Neural cell (in vitro differentiated cells): ENCODE data around the gene TGFBRAP1. TPM values are rescaled to one million over a fixed set of nuclear protein-coding genes. Genes with fewer than 3 reads are reported as not detected.

Experiments used
- H2AFZ ChIP-seq: fragments of 200-600, 300-800 bp; sonication (generic), shearing (Covaris generic); 2 replicates; pipeline ENCODE4 v1.6.0; 2014; ENCODE audit warnings: low read depth, mild to moderate bottlenecking, antibody characterized with exemption, low read length, moderate library complexity
- H3F3A ChIP-seq: fragments of 200-600 bp; shearing (Covaris generic); 2 replicates; pipeline ENCODE4 v1.6.1; 2016; ENCODE audit warnings: mild to moderate bottlenecking, moderate library complexity, mixed read lengths, antibody characterized with exemption, low read length; ENCODE audit not compliant: insufficient read depth, poor library complexity, severe bottlenecking
- H3K27ac ChIP-seq: fragments of 200-600, 300-800 bp; sonication (generic), shearing (Covaris generic); 2 replicates; pipeline ENCODE4 v1.5.1; 2014; ENCODE audit warnings: mild to moderate bottlenecking, low read length, moderate library complexity
- H3K27me3 ChIP-seq: fragments of 300-800, 200-600 bp; sonication (generic), shearing (Covaris generic); 2 replicates; pipeline ENCODE4 v1.6.0; 2014; ENCODE audit warnings: mild to moderate bottlenecking, low read depth, low read length, moderate library complexity; ENCODE audit not compliant: insufficient read depth
- H3K36me3 ChIP-seq: fragments of 300-800, 200-600 bp; sonication (generic), shearing (Covaris generic); 2 replicates; pipeline ENCODE4 v1.5.1; 2014; ENCODE audit warnings: mild to moderate bottlenecking, antibody characterized with exemption, low read length, moderate library complexity; ENCODE audit not compliant: insufficient read depth
- H3K4me2 ChIP-seq: fragments of 300-800, 200-600 bp; sonication (generic), shearing (Covaris generic); 2 replicates; pipeline ENCODE4 v1.6.0; 2014; ENCODE audit warnings: mild to moderate bottlenecking, low read length
- H3K4me3 ChIP-seq: fragments of 300-800, 200-600 bp; sonication (generic), shearing (Covaris generic); 2 replicates; pipeline ENCODE4 v1.5.1; 2014; ENCODE audit warnings: mild to moderate bottlenecking, low read length, moderate library complexity
- H3K79me2 ChIP-seq: fragments of 200-600 bp; shearing (Covaris generic); replicated peaks from 2 replicates; pipeline ENCODE4 v1.6.0; 2014; ENCODE audit warnings: mild to moderate bottlenecking, low read length, moderate library complexity; ENCODE audit not compliant: insufficient read depth
- H3K9ac ChIP-seq: fragments of 300-800, 200-600 bp; sonication (generic), shearing (Covaris generic); 2 replicates; pipeline ENCODE4 v1.6.1; 2016; ENCODE audit warnings: mild to moderate bottlenecking, low read length, mixed read lengths
- H3K9me2 ChIP-seq: fragments of 200-600 bp; shearing (Covaris generic); 2 replicates; pipeline ENCODE4 v1.6.1; 2016; ENCODE audit warnings: mild to moderate bottlenecking, low read length, mixed read lengths; ENCODE audit not compliant: insufficient read depth
- H3K9me3 ChIP-seq: fragments of 200-600, 300-800 bp; sonication (generic), shearing (Covaris generic); 2 replicates; pipeline ENCODE4 v1.6.1; 2016; ENCODE audit warnings: mild to moderate bottlenecking, mixed run types, low read length, moderate library complexity, mixed read lengths
- H4K20me1 ChIP-seq: fragments of 200-600 bp; shearing (Covaris generic); 2 replicates; pipeline ENCODE4 v1.6.1; 2016; ENCODE audit warnings: mild to moderate bottlenecking, mixed run types; ENCODE audit not compliant: insufficient read depth
- EP300 ChIP-seq: fragments of 450-650 bp; conservative IDR thresholded peaks from 2 replicates; pipeline ENCODE4 v1.6.1; 2014; ENCODE audit warnings: antibody characterized with exemption, mild to moderate bottlenecking, moderate library complexity; ENCODE audit not compliant: poor library complexity, severe bottlenecking
- EZH2 ChIP-seq: fragments of 200-600, 300-800 bp; shearing (Covaris generic), sonication (generic); IDR thresholded peaks from 2 replicates; pipeline ENCODE4 v1.6.1; 2014; ENCODE audit warnings: antibody characterized with exemption, low read length, borderline replicate concordance, mild to moderate bottlenecking; ENCODE audit not compliant: insufficient read depth, poor library complexity, severe bottlenecking
- MXI1 ChIP-seq: fragments of 450-650 bp; conservative IDR thresholded peaks from 2 replicates; pipeline ENCODE4 v1.6.1; 2014; ENCODE audit warnings: antibody characterized with exemption, mild to moderate bottlenecking; ENCODE audit not compliant: poor library complexity, severe bottlenecking
- POLR2AphosphoS5 ChIP-seq: IDR thresholded peaks from 2 replicates; pipeline ENCODE4 v1.6.1; 2012
- RAD21 ChIP-seq: fragments of 450-650 bp; conservative IDR thresholded peaks from 2 replicates; pipeline ENCODE4 v1.6.1; 2014; ENCODE audit warnings: antibody characterized with exemption, mild to moderate bottlenecking, moderate library complexity
- SMC3 ChIP-seq: fragments of 450-650 bp; conservative IDR thresholded peaks from 2 replicates; pipeline ENCODE4 v1.6.1; 2014; ENCODE audit warnings: antibody characterized with exemption, mild to moderate bottlenecking, moderate library complexity; ENCODE audit not compliant: poor library complexity
- TAF1 ChIP-seq: IDR thresholded peaks from 2 replicates; pipeline ENCODE4 v1.6.1; 2012; ENCODE audit warnings: low read depth
- polyA plus RNA-seq: library from polyadenylated mRNA; depleted of rRNA; stranded (reverse); fragments of >200 nt; gene quantifications from 2 replicates; pipeline ENCODE4 v1.2.3, GENCODE V29; 2014
- TF ChIP-seq, protein P1 (sequence below): fragments of 450-650 bp; IDR thresholded peaks from 2 replicates; pipeline ENCODE4 v1.5.1; 2014; ENCODE audit warnings: antibody characterized with exemption, mild to moderate bottlenecking, moderate library complexity; ENCODE audit not compliant: poor library complexity, severe bottlenecking
- TF ChIP-seq, protein P2 (sequence below): IDR thresholded peaks from 2 replicates; pipeline ENCODE4 v1.6.1; 2012; ENCODE audit warnings: borderline replicate concordance

The TGFBRAP1 gene
- polyA plus RNA-seq, 1 donor from 2014 or later, result 13.9 TPM

DNA sequence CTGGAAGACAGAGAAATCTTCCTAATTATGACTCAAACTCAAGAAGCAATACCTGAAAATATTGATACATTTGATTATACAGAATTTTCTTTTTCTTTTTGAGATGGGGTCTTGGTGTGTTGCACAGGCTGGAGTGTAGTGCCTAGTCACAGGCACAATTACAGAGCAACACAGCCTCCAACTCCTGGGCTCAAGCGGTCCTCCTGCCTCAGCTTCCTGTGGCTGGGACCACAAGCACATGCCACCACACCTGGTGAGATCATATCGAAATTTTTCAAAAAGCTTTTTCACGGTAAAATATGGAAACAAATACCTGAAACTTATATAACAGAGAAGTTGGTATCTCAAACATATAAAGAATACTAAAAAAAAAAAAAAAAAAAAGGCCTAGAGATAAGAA lies 27.9 kb downstream of the TGFBRAP1 start:
- Histone ChIP-seq H3K9me3 (no peaks in the 10 kb centered on the region), H3K4me2 (no peak overlapping the region), H3K27me3 (no peaks in the 10 kb centered on the region), H3K79me2 (peaks cover 4% of the 10 kb centered on the region), H2AFZ (no peak overlapping the region), H3K9ac (no peak overlapping the region), H3K9me2 (no peaks in the 10 kb centered on the region), H4K20me1 (no peaks in the 10 kb centered on the region), H3K4me3 (no peak overlapping the region), H3F3A (no peaks in the 10 kb centered on the region), H3K36me3 (peaks cover 15% of the 10 kb centered on the region), H3K27ac (no peak overlapping the region)
- no peak for TF ChIP-seq EP300
- no peak for TF ChIP-seq RAD21
- TF ChIP-seq, protein P1, sequence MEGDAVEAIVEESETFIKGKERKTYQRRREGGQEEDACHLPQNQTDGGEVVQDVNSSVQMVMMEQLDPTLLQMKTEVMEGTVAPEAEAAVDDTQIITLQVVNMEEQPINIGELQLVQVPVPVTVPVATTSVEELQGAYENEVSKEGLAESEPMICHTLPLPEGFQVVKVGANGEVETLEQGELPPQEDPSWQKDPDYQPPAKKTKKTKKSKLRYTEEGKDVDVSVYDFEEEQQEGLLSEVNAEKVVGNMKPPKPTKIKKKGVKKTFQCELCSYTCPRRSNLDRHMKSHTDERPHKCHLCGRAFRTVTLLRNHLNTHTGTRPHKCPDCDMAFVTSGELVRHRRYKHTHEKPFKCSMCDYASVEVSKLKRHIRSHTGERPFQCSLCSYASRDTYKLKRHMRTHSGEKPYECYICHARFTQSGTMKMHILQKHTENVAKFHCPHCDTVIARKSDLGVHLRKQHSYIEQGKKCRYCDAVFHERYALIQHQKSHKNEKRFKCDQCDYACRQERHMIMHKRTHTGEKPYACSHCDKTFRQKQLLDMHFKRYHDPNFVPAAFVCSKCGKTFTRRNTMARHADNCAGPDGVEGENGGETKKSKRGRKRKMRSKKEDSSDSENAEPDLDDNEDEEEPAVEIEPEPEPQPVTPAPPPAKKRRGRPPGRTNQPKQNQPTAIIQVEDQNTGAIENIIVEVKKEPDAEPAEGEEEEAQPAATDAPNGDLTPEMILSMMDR, result no peak
- TF ChIP-seq, protein P2, sequence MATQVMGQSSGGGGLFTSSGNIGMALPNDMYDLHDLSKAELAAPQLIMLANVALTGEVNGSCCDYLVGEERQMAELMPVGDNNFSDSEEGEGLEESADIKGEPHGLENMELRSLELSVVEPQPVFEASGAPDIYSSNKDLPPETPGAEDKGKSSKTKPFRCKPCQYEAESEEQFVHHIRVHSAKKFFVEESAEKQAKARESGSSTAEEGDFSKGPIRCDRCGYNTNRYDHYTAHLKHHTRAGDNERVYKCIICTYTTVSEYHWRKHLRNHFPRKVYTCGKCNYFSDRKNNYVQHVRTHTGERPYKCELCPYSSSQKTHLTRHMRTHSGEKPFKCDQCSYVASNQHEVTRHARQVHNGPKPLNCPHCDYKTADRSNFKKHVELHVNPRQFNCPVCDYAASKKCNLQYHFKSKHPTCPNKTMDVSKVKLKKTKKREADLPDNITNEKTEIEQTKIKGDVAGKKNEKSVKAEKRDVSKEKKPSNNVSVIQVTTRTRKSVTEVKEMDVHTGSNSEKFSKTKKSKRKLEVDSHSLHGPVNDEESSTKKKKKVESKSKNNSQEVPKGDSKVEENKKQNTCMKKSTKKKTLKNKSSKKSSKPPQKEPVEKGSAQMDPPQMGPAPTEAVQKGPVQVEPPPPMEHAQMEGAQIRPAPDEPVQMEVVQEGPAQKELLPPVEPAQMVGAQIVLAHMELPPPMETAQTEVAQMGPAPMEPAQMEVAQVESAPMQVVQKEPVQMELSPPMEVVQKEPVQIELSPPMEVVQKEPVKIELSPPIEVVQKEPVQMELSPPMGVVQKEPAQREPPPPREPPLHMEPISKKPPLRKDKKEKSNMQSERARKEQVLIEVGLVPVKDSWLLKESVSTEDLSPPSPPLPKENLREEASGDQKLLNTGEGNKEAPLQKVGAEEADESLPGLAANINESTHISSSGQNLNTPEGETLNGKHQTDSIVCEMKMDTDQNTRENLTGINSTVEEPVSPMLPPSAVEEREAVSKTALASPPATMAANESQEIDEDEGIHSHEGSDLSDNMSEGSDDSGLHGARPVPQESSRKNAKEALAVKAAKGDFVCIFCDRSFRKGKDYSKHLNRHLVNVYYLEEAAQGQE, result no peak
- no peak for TF ChIP-seq EZH2
- no peak for TF ChIP-seq POLR2AphosphoS5
- no peak for TF ChIP-seq MXI1
- TF ChIP-seq TAF1, result no peak
- TF ChIP-seq SMC3, result no peak

DNA sequence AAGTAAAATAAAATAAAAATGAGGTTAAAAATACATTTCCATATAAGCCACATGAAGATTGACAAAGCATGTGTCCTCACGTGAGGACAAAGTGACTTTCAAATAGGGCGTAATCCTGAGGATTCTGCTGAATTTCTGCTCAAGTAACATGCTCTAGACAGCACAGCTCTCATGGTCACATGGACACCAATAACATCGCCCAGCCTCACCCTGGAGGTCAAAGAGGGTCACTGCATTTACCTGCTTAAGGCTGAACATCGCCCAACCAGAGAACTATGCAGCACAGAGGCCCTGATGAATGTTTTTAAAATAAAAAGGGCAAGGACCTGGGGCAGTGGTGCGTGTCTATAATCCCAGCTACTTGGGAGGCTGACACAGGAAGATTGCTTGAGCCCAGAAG lies 30.2 kb downstream of the TGFBRAP1 start:
- Histone ChIP-seq H3K9me3 (no peaks in the 10 kb centered on the region), H3K27me3 (no peaks in the 10 kb centered on the region), H3K27ac (no peak overlapping the region), H3K4me2 (no peak overlapping the region), H3K9ac (no peak overlapping the region), H4K20me1 (no peaks in the 10 kb centered on the region), H3F3A (no peaks in the 10 kb centered on the region), H2AFZ (no peak overlapping the region), H3K79me2 (peaks cover 4% of the 10 kb centered on the region), H3K9me2 (no peaks in the 10 kb centered on the region), H3K36me3 (peaks cover 15% of the 10 kb centered on the region), H3K4me3 (no peak overlapping the region)
- TF ChIP-seq EP300 (no peak), MXI1 (no peak), EZH2 (no peak), TAF1 (no peak), RAD21 (no peak)
- TF ChIP-seq, protein P1, result no peak
